ENCODE results near the gene VAMP3. TPM values are rescaled to one million over a fixed set of nuclear protein-coding genes. Genes with fewer than 3 reads are reported as not detected.

VAMP3 gene
- total and polyA plus RNA-seq, 2 experiments from 2014 or later = 173 to 195 TPM

DNA sequence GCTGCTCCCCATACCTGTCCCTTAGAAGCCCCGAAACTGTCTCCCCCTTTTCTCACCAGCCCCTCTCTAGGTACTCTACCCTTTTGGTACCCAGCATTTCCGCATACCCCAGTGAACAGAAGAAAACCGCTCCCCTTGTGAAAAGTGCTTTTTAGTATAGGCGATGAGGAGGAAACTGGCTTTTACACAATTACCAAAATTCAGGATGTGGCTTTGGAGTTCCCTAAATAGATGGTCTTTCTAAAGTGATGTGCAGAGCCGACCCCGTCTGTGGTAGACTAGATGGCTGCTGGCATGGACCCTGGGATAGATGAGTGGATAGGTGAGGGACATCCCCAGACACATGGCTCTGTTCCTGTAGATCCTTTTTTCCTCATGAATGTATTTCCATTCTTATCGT, 10.4 kb downstream of the VAMP3 start:
- DNase-seq = no peak
- peaks cover 28% of the 10 kb centered on the region for H3K36me3 ChIP-seq (ENCODE audit: low read depth)
- no peak overlapping the region for H3K4me2 ChIP-seq (ENCODE audit: unreplicated experiment)
- H3K27me3 ChIP-seq (replicated peaks; ENCODE audit: insufficient read depth) = no peaks in the 10 kb centered on the region
- no peak overlapping the region for H2AFZ ChIP-seq
- 85 to 86% methylated on average over 7 of the region's 7 CpGs for WGBS, 2 experiments (ENCODE audit: low coverage in 1 of 2, low lambda C conversion rate in 2 of 2, missing lambda C conversion rate in 2 of 2)
- no peaks in the 10 kb centered on the region for H3K9me3 ChIP-seq (ENCODE audit: low read depth)
- TF ChIP-seq EZH2phosphoT487 (IDR thresholded peaks at IDR 0.05; ENCODE audit: insufficient read depth, low read depth) = no peak
- TF ChIP-seq EZH2 (IDR thresholded peaks at IDR 0.05; ENCODE audit: insufficient read depth, poor library complexity, severe bottlenecking) = no peak
- peaks cover 27% of the 10 kb centered on the region for H3F3A ChIP-seq (ENCODE audit: insufficient read depth)
- in situ Hi-C loops (cut with MboI) = no loop called here
- no peak overlapping the region for H3K27ac ChIP-seq
- H3K4me1 ChIP-seq (ENCODE audit: insufficient read depth) = no peaks in the 10 kb centered on the region
- H3K4me3 ChIP-seq = no peak overlapping the region
- no peak overlapping the region for H3K9ac ChIP-seq
- H3K79me2 ChIP-seq (ENCODE audit: insufficient read depth) = peaks cover 20% of the 10 kb centered on the region
- no peaks in the 10 kb centered on the region for H3K9me2 ChIP-seq (ENCODE audit: insufficient read depth)
- H4K20me1 ChIP-seq (ENCODE audit: insufficient read depth) = no peaks in the 10 kb centered on the region

DNA sequence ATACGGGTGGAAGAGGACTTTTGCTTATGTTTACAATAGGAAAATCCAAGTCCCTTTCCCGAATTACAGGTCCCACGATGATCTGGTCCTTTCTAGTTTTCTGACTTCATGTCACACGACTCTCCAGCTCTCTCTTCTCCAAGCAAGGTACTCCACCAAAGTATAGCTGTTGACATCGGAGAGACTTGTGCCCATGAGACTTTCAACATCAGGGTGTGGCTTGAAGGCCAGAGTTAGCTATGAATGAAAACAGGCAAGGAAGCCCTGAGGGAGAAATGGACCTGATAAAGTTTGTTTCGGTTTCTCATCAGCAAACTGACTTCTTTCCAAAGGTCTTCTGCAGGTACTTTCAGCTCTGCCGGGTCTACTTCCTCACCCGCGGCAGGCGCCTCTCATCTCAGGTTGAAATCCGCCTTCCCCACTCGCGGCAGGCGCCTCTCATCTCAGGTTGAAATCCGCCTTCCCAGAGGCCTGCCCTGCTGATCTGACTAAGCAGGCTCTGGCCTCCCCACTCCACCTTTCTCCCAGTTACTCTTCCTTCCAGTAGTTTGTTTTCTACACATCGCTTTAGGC, 10.9 kb downstream of the VAMP3 start:
- H3K4me1 ChIP-seq (ENCODE audit: insufficient read depth) = no peaks in the 10 kb centered on the region
- H3K79me2 ChIP-seq (ENCODE audit: insufficient read depth) = peaks cover 15% of the 10 kb centered on the region
- H3K4me2 ChIP-seq (ENCODE audit: unreplicated experiment) = no peak overlapping the region
- H3K36me3 ChIP-seq (ENCODE audit: low read depth) = peaks cover 28% of the 10 kb centered on the region
- H3F3A ChIP-seq (ENCODE audit: insufficient read depth) = peaks cover 27% of the 10 kb centered on the region
- H3K27ac ChIP-seq = no peak overlapping the region
- no peak for TF ChIP-seq EZH2 (IDR thresholded peaks at IDR 0.05; ENCODE audit: insufficient read depth, poor library complexity, severe bottlenecking)
- TF ChIP-seq EZH2phosphoT487 (IDR thresholded peaks at IDR 0.05; ENCODE audit: insufficient read depth, low read depth) = no peak
- no peaks in the 10 kb centered on the region for H3K9me2 ChIP-seq (ENCODE audit: insufficient read depth)
- in situ Hi-C loops (cut with MboI) = no loop called here
- no peak for DNase-seq
- no peaks in the 10 kb centered on the region for H4K20me1 ChIP-seq (ENCODE audit: insufficient read depth)
- H3K27me3 ChIP-seq (replicated peaks; ENCODE audit: insufficient read depth) = no peaks in the 10 kb centered on the region
- WGBS, 2 experiments (ENCODE audit: low coverage in 1 of 2, low lambda C conversion rate in 2 of 2, missing lambda C conversion rate in 2 of 2) = 78 to 79% methylated on average over 16 of the region's 16 CpGs
- no peak overlapping the region for H3K9ac ChIP-seq
- H2AFZ ChIP-seq = no peak overlapping the region
- no peaks in the 10 kb centered on the region for H3K9me3 ChIP-seq (ENCODE audit: low read depth)
- H3K4me3 ChIP-seq = no peak overlapping the region

DNA sequence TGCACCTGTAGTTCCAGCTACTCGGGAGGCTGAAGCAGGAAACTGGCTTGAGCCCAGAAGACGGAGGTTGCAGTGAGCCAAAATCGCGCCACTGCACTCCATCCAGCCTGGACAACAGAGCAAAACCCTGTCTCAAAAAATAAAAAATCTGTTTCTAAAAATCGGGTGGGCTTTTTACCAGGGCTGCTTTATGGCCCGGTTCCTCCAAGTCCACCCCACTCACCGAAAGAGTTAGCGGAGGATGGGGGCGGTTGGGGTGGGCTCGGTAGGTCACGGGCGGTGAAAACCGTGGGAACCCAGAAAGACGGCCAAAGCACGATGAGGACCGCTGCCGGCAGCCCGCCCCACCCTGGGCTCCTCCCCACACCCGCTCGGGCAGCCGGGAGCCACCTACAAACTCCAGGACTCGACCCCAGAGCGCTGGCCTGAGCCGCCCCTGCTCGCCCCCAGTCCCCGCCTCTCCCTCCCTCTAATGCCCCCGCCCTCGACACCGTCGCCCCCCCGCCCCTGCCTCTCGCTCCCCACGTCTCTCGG, 12.1 kb downstream of the VAMP3 start:
- H3K9me3 ChIP-seq (ENCODE audit: low read depth) = no peaks in the 10 kb centered on the region
- H3K27me3 ChIP-seq (replicated peaks; ENCODE audit: insufficient read depth) = no peaks in the 10 kb centered on the region
- TF ChIP-seq EZH2phosphoT487 (IDR thresholded peaks at IDR 0.05; ENCODE audit: insufficient read depth, low read depth) (no peak), EZH2 (IDR thresholded peaks at IDR 0.05; ENCODE audit: insufficient read depth, poor library complexity, severe bottlenecking) (no peak)
- H3K4me2 ChIP-seq (ENCODE audit: unreplicated experiment) = peak overlapping the region; percentile 51
- H4K20me1 ChIP-seq (ENCODE audit: insufficient read depth) = no peaks in the 10 kb centered on the region
- H3K4me3 ChIP-seq = peak overlapping the region; percentile 68
- H3K36me3 ChIP-seq (ENCODE audit: low read depth) = peaks cover 21% of the 10 kb centered on the region
- H3F3A ChIP-seq (ENCODE audit: insufficient read depth) = peaks cover 20% of the 10 kb centered on the region
- whole genome bisulfite sequencing, 2 experiments (ENCODE audit: low coverage in 1 of 2, low lambda C conversion rate in 2 of 2, missing lambda C conversion rate in 2 of 2) = 2 to 10% methylated on average over 9 to 33 of the region's 34 CpGs
- H3K4me1 ChIP-seq (ENCODE audit: insufficient read depth) = no peaks in the 10 kb centered on the region
- H3K27ac ChIP-seq = peak overlapping the region; percentile 47
- DNase-seq = peak; percentile 74
- H2AFZ ChIP-seq = peak overlapping the region; percentile 75
- in situ Hi-C loops (cut with MboI) = no loop called here
- H3K9ac ChIP-seq = peak overlapping the region; percentile 67
- H3K9me2 ChIP-seq (ENCODE audit: insufficient read depth) = no peaks in the 10 kb centered on the region
- H3K79me2 ChIP-seq (ENCODE audit: insufficient read depth) = peaks cover 2% of the 10 kb centered on the region; the same call in 1 of the 2 replicates

DNA sequence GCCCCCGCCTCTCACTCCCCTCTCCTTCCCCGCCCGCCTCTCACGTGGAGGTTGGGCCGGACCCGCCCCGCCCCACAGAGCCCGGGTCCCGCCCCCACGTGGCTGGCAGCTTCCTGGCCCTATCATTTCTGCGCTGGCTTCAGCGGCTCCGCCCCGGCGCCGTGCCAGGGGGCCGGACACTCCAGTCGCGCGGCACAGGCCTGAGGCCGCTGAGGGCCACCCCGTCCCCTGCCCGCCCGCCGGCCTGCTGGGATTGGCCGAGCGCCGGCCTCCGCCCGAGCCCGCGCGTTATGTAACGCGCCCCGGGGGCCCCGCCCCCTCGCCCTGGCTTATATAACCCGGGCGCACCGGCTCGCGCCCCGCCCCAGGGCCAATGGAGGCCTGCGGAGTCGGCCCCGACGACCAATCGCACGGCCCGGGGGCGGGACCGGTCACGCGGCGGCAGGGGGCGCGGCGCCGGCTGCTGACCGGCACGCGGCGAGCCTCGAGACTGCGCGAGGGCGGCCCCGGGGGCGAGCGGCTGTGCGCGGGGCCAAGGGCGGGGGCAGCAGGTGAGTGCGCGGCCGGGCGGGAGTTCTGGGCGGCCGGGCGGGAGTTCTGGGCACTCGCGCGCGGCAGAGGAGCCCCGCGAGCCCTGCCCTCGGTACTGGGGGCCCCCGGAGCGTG, 12.9 kb downstream of the VAMP3 start, which contains the start of gene PER3:
Gene PER3, plus strand, starts transcription at position 466 of the 666 bp plus-strand sequence. CDS start 587 bp downstream, outside the sequence.
- H2AFZ ChIP-seq = peak within 1 kb of the TSS; percentile 75
- 1% methylated on average over 19 to 58 of the region's 90 CpGs for WGBS, 2 experiments (ENCODE audit: low coverage in 1 of 2, low lambda C conversion rate in 2 of 2, missing lambda C conversion rate in 2 of 2)
- H3K9ac ChIP-seq = peak within 1 kb of the TSS; percentile 82
- no peaks in the 10 kb centered on the region for H3K4me1 ChIP-seq (ENCODE audit: insufficient read depth)
- in situ Hi-C loops (cut with MboI) = no loop called here
- peak; percentile 98 for DNase-seq
- no peaks in the 10 kb centered on the region for H3K79me2 ChIP-seq (ENCODE audit: insufficient read depth)
- no peaks in the 10 kb centered on the region for H3K27me3 ChIP-seq (replicated peaks; ENCODE audit: insufficient read depth)
- H3K36me3 ChIP-seq (ENCODE audit: low read depth) = peaks cover 17% of the 10 kb centered on the region
- H3K4me3 ChIP-seq = peak within 1 kb of the TSS; percentile 72
- H3K4me2 ChIP-seq (ENCODE audit: unreplicated experiment) = peak within 1 kb of the TSS; percentile 62
- TF ChIP-seq EZH2 (IDR thresholded peaks at IDR 0.05; ENCODE audit: insufficient read depth, poor library complexity, severe bottlenecking) (no peak), EZH2phosphoT487 (IDR thresholded peaks at IDR 0.05; ENCODE audit: insufficient read depth, low read depth) (no peak)
- no peaks in the 10 kb centered on the region for H4K20me1 ChIP-seq (ENCODE audit: insufficient read depth)
- H3F3A ChIP-seq (ENCODE audit: insufficient read depth) = peaks cover 18% of the 10 kb centered on the region
- no peaks in the 10 kb centered on the region for H3K9me2 ChIP-seq (ENCODE audit: insufficient read depth)
- no peaks in the 10 kb centered on the region for H3K9me3 ChIP-seq (ENCODE audit: low read depth)
- peak within 1 kb of the TSS; percentile 47 for H3K27ac ChIP-seq
